SK-N-SH (cell line): Measurements from ENCODE around the gene PRELP. TPM values are rescaled to one million over a fixed set of nuclear protein-coding genes. Genes with fewer than 3 reads are reported as not detected.

Source experiments
- CTCF ChIA-PET: fragments of 300-600, 350-600 bp; formaldehyde crosslinking; extraction: SDS; loops from one replicate; lab custom pipeline; 2021; lab: Yijun Ruan, JAX
- POLR2A ChIA-PET: fragments of 350-600 bp; sonication (Branson Sonifier 250); formaldehyde crosslinking; extraction: SDS; loops from one replicate; lab custom pipeline; 2020; ENCODE audit warnings: antibody characterized with exemption, inconsistent platforms; lab: Yijun Ruan, JAX
- DNase-seq: peaks from one replicate; pipeline ENCODE4 v3.0.0; 2012
- H2AFZ ChIP-seq: fragments of 200-600 bp; sonication (generic); 2 replicates; pipeline ENCODE4 v1.8.1; 2016; ENCODE audit warnings: antibody characterized with exemption, mild to moderate bottlenecking, low read depth
- H3F3A ChIP-seq: fragments of 200-600 bp; sonication (generic); replicated peaks from 2 replicates; pipeline ENCODE3; 2016; ENCODE audit warnings: antibody characterized with exemption, mild to moderate bottlenecking; ENCODE audit not compliant: insufficient read depth
- H3K27ac ChIP-seq, 2 experiments: fragments of 200-500 bp in 1 of 2; fragments of 200-600 bp in 1 of 2; sonication (Bioruptor generic) in 1 of 2; sonication (generic), shearing (Covaris generic) in 1 of 2; 2 replicates each; pipeline versions ENCODE4 v1.5.1 to v1.6.1; 2014 to 2016; ENCODE audit warnings: low read depth in 2 of 2, inconsistent platforms in 1 of 2, low read length in 1 of 2, mild to moderate bottlenecking in 1 of 2, mixed read lengths in 1 of 2
- H3K27me3 ChIP-seq: fragments of 200-600 bp; sonication (generic), shearing (Covaris generic); 2 replicates; pipeline ENCODE4 v1.6.1; 2016; ENCODE audit warnings: mixed run types; ENCODE audit not compliant: insufficient read depth
- H3K36me3 ChIP-seq, 2 experiments: fragments of 200-500 bp in 1 of 2; fragments of 200-600 bp in 1 of 2; sonication (Bioruptor generic) in 1 of 2; sonication (generic) in 1 of 2; replicated peaks in 1 of 2; 2 replicates each; pipeline versions ENCODE3 to v1.5.1; 2014 to 2016; ENCODE audit warnings: low read length in 1 of 2, mild to moderate bottlenecking in 1 of 2; ENCODE audit not compliant: insufficient read depth in 2 of 2, control insufficient read depth in 1 of 2
- H3K4me1 ChIP-seq, 2 experiments: fragments of 200-500 bp in 1 of 2; fragments of 200-600 bp in 1 of 2; sonication (Bioruptor generic) in 1 of 2; sonication (generic), shearing (Covaris generic) in 1 of 2; 2 replicates each; pipeline versions ENCODE4 v1.5.1 to v1.6.1; 2014 to 2016; ENCODE audit warnings: low read depth in 1 of 2, low read length in 1 of 2, mixed run types in 1 of 2; ENCODE audit not compliant: insufficient read depth in 2 of 2, control insufficient read depth in 1 of 2
- H3K4me2 ChIP-seq: fragments of 200-600 bp; sonication (generic), shearing (Covaris generic); 2 replicates; pipeline ENCODE4 v1.6.1; 2017; ENCODE audit warnings: mixed run types
- H3K4me3 ChIP-seq, 2 experiments: fragments of 200-500 bp in 1 of 2; fragments of 200-600 bp in 1 of 2; sonication (Bioruptor generic) in 1 of 2; sonication (generic), shearing (Covaris generic) in 1 of 2; 2 replicates each; pipeline versions ENCODE4 v1.5.1 to v1.8.1; 2014 to 2016; ENCODE audit warnings: low read depth in 2 of 2, inconsistent platforms in 1 of 2, low read length in 1 of 2, mild to moderate bottlenecking in 1 of 2, mixed read lengths in 1 of 2, moderate library complexity in 1 of 2
- H3K79me2 ChIP-seq: fragments of 200-600 bp; sonication (generic); 2 replicates; pipeline ENCODE4 v1.8.1; 2017; ENCODE audit warnings: mild to moderate bottlenecking; ENCODE audit not compliant: insufficient read depth
- H3K9ac ChIP-seq: fragments of 200-600 bp; sonication (generic); 2 replicates; pipeline ENCODE4 v1.6.1; 2017; ENCODE audit warnings: mixed run types
- H3K9me2 ChIP-seq: fragments of 200-600 bp; sonication (generic); 2 replicates; pipeline ENCODE4 v1.6.1; 2017; ENCODE audit warnings: mixed run types
- H3K9me3 ChIP-seq: fragments of 200-600 bp; sonication (generic); 2 replicates; pipeline ENCODE4 v1.6.1; 2017; ENCODE audit warnings: mixed run types, mild to moderate bottlenecking, moderate library complexity
- H4K20me1 ChIP-seq: fragments of 200-600 bp; sonication (generic); 2 replicates; pipeline ENCODE4 v1.6.1; 2017; ENCODE audit warnings: mild to moderate bottlenecking, mixed run types; ENCODE audit not compliant: insufficient read depth
- EP300 ChIP-seq, 2 experiments: IDR thresholded peaks; 2 replicates each; pipeline versions ENCODE4 v1.4.0 to v1.6.1; 2012; ENCODE audit warnings: borderline replicate concordance in 1 of 2, low read depth in 1 of 2, low read length in 1 of 2
- FOXJ3 ChIP-seq: sonication (generic); formaldehyde crosslinking; IDR thresholded peaks from 2 replicates; pipeline ENCODE4 v1.5.1; 2020; ENCODE audit warnings: mild to moderate bottlenecking, missing genetic modification reagents
- GATA2 ChIP-seq: sonication (generic); formaldehyde crosslinking; IDR thresholded peaks from 2 replicates; pipeline ENCODE4 v1.5.0; 2020; ENCODE audit warnings: mild to moderate bottlenecking, missing genetic modification reagents
- NRF1 ChIP-seq: IDR thresholded peaks from 2 replicates; pipeline ENCODE4 v1.6.1; 2012; ENCODE audit warnings: low read depth, mild to moderate bottlenecking, low read length
- SIN3A ChIP-seq: IDR thresholded peaks from 2 replicates; pipeline ENCODE4 v1.6.1; 2012; ENCODE audit warnings: low read depth, mild to moderate bottlenecking, low read length, moderate library complexity, borderline replicate concordance
- TEAD4 ChIP-seq: IDR thresholded peaks from 2 replicates; pipeline ENCODE4 v1.4.0; 2012; ENCODE audit warnings: mild to moderate bottlenecking, borderline replicate concordance; ENCODE audit not compliant: insufficient read depth
- whole genome bisulfite sequencing: methylation state at CpG from one replicate; pipeline ENCODE4 v1.1.6; 2017; ENCODE audit warnings: low lambda C conversion rate; 5-methylcytosine and 5-hydroxymethylcytosine counted together
- polyA plus RNA-seq, 3 experiments: library from polyadenylated mRNA; depleted of rRNA; stranded (reverse); fragments of >200 nt; gene quantifications; 2 replicates each; pipeline ENCODE4 v1.2.3, GENCODE V29; 2012
- TF ChIP-seq, protein P1 (sequence below): fragments of 200-600 bp; sonication (generic); IDR thresholded peaks from 2 replicates; pipeline ENCODE4 v1.6.1; 2017; ENCODE audit warnings: antibody characterized with exemption, mild to moderate bottlenecking, moderate library complexity
- TF ChIP-seq, protein P2 (sequence below): IDR thresholded peaks from 2 replicates; pipeline ENCODE4 v1.6.1; 2012; ENCODE audit warnings: mild to moderate bottlenecking, low read depth, low read length, moderate library complexity
- TF ChIP-seq, protein P3 (sequence below): IDR thresholded peaks from 2 replicates; pipeline ENCODE4; 2012
- TF ChIP-seq, protein P4 (sequence below): IDR thresholded peaks from 2 replicates; pipeline ENCODE4 v1.4.0; 2012; ENCODE audit warnings: low read depth, borderline replicate concordance

The PRELP gene
- polyA plus RNA-seq, 1 of the 3 experiments (the other 2 are of a cell fraction) = 0.48 TPM

DNA sequence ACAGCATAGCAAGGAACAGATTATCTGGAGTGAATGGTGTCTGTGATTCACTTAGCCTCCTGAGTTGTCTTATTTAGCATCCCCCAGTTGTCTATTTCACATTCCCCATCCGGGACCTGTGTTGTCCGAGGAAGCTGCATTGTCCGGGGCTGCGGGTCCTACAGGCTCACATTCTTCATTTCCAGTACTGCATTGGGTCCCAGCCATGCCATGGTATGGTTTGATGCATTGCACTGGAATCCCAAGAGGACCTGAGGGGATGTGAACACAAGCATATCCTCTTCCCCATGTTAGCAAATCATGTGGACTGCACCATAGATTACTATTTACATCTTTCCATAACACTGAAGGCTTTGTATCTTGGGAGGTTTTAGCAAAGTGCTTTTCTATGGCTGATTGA, 48.2 kb upstream of the PRELP start:
- H3K36me3 ChIP-seq = no peaks in the 10 kb centered on the region
- H4K20me1 ChIP-seq = no peaks in the 10 kb centered on the region
- H2AFZ ChIP-seq = no peak overlapping the region
- no peaks in the 10 kb centered on the region for H3K9me3 ChIP-seq
- peaks cover 43% of the 10 kb centered on the region; the same call in 1 of the 2 replicates for H3K27me3 ChIP-seq
- no peak for TF ChIP-seq TEAD4
- no peak for TF ChIP-seq EP300 (IDR thresholded peaks at IDR 0.05; ENCODE audit: borderline replicate concordance in 1 of 2, low read depth in 1 of 2, low read length in 1 of 2)
- no peak for TF ChIP-seq GATA2
- TF ChIP-seq, protein P1, sequence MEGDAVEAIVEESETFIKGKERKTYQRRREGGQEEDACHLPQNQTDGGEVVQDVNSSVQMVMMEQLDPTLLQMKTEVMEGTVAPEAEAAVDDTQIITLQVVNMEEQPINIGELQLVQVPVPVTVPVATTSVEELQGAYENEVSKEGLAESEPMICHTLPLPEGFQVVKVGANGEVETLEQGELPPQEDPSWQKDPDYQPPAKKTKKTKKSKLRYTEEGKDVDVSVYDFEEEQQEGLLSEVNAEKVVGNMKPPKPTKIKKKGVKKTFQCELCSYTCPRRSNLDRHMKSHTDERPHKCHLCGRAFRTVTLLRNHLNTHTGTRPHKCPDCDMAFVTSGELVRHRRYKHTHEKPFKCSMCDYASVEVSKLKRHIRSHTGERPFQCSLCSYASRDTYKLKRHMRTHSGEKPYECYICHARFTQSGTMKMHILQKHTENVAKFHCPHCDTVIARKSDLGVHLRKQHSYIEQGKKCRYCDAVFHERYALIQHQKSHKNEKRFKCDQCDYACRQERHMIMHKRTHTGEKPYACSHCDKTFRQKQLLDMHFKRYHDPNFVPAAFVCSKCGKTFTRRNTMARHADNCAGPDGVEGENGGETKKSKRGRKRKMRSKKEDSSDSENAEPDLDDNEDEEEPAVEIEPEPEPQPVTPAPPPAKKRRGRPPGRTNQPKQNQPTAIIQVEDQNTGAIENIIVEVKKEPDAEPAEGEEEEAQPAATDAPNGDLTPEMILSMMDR = no peak
- TF ChIP-seq, protein P2, sequence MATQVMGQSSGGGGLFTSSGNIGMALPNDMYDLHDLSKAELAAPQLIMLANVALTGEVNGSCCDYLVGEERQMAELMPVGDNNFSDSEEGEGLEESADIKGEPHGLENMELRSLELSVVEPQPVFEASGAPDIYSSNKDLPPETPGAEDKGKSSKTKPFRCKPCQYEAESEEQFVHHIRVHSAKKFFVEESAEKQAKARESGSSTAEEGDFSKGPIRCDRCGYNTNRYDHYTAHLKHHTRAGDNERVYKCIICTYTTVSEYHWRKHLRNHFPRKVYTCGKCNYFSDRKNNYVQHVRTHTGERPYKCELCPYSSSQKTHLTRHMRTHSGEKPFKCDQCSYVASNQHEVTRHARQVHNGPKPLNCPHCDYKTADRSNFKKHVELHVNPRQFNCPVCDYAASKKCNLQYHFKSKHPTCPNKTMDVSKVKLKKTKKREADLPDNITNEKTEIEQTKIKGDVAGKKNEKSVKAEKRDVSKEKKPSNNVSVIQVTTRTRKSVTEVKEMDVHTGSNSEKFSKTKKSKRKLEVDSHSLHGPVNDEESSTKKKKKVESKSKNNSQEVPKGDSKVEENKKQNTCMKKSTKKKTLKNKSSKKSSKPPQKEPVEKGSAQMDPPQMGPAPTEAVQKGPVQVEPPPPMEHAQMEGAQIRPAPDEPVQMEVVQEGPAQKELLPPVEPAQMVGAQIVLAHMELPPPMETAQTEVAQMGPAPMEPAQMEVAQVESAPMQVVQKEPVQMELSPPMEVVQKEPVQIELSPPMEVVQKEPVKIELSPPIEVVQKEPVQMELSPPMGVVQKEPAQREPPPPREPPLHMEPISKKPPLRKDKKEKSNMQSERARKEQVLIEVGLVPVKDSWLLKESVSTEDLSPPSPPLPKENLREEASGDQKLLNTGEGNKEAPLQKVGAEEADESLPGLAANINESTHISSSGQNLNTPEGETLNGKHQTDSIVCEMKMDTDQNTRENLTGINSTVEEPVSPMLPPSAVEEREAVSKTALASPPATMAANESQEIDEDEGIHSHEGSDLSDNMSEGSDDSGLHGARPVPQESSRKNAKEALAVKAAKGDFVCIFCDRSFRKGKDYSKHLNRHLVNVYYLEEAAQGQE = no peak
- no peak for TF ChIP-seq SIN3A
- TF ChIP-seq, protein P3, sequence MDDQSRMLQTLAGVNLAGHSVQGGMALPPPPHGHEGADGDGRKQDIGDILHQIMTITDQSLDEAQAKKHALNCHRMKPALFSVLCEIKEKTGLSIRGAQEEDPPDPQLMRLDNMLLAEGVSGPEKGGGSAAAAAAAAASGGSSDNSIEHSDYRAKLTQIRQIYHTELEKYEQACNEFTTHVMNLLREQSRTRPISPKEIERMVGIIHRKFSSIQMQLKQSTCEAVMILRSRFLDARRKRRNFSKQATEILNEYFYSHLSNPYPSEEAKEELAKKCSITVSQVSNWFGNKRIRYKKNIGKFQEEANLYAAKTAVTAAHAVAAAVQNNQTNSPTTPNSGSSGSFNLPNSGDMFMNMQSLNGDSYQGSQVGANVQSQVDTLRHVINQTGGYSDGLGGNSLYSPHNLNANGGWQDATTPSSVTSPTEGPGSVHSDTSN = no peak
- no peak for TF ChIP-seq FOXJ3 (CRISPR knock-in tag)
- TF ChIP-seq, protein P4, sequence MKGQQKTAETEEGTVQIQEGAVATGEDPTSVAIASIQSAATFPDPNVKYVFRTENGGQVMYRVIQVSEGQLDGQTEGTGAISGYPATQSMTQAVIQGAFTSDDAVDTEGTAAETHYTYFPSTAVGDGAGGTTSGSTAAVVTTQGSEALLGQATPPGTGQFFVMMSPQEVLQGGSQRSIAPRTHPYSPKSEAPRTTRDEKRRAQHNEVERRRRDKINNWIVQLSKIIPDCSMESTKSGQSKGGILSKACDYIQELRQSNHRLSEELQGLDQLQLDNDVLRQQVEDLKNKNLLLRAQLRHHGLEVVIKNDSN = no peak
- no peak for TF ChIP-seq NRF1
- CTCF ChIA-PET = interaction anchor here (1.1 kb wide), 1 partner anchor 88 kb away, joined by 4 read pairs; no protein-coding TSS in a partner anchor
- WGBS = 85% methylated on average over 4 of the region's 4 CpGs
- no peaks in the 10 kb centered on the region for H3K79me2 ChIP-seq
- H3K27ac ChIP-seq = no peak overlapping the region
- no peaks in the 10 kb centered on the region for H3F3A ChIP-seq
- H3K4me2 ChIP-seq = no peak overlapping the region
- H3K9ac ChIP-seq = no peak overlapping the region
- no peak for DNase-seq
- H3K4me1 ChIP-seq = peaks cover 0 to 8% of the 10 kb centered on the region in 2 experiments; a peak in 2 of 4 replicates
- POLR2A ChIA-PET = no interaction called here
- no peak overlapping the region for H3K4me3 ChIP-seq
- no peaks in the 10 kb centered on the region for H3K9me2 ChIP-seq
